GM18517 (cell line): ENCODE measurements around the gene EVL.

ENCODE experiments used
- ATAC-seq: cut with Tn5 transposase; IDR thresholded peaks from one replicate; pipeline ENCODE4 v1.9.1; 2021; ENCODE audit warnings: mild to moderate bottlenecking, moderate library complexity; ENCODE audit not compliant: unreplicated experiment

EVL gene

DNA sequence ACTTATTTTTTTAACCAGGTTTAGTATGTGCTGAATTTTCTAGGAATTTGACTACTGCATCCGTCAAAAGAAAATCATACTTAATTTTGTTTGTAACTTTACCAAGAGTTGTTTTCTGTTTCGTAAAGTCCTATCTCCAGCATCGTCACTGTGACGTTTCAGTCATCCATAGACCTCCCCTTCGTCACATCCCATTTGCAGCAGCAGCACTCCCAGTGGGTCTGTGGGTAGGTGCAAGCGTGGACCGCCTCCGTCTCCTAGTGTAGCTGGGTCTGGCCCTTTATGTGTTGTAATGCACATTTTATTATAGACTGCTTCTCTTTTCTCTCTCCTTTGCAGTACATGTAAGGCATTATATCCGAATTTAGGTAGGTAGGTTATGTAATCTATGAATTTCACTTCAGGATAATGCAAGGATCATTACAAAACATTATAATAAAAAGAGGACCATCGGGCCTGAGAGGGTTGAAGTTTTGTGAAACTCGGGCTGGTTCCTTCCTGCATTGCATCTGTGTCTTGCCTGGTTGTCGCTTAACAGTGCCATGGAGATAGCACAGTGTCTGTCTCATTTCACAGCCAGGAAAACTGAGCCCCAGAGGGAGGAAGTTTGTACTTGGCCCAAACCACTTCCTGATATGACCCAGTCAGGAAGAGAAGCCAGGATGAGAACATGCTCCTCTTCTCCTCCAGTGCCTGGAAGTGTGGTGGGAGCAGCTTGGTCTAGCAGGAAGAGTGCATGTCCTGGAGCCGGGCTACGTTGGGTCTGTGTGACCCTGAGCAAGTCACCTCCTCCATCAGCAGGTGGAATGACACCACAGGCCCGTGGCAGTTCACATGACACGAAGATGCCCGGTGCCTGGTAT, 41.3 kb downstream of the EVL start:
- no peak for ATAC-seq

- ATAC-seq = no peak
Measured at GRCh38 chr14:100107236-100107635, 42.0 kb downstream of the EVL start.

DNA sequence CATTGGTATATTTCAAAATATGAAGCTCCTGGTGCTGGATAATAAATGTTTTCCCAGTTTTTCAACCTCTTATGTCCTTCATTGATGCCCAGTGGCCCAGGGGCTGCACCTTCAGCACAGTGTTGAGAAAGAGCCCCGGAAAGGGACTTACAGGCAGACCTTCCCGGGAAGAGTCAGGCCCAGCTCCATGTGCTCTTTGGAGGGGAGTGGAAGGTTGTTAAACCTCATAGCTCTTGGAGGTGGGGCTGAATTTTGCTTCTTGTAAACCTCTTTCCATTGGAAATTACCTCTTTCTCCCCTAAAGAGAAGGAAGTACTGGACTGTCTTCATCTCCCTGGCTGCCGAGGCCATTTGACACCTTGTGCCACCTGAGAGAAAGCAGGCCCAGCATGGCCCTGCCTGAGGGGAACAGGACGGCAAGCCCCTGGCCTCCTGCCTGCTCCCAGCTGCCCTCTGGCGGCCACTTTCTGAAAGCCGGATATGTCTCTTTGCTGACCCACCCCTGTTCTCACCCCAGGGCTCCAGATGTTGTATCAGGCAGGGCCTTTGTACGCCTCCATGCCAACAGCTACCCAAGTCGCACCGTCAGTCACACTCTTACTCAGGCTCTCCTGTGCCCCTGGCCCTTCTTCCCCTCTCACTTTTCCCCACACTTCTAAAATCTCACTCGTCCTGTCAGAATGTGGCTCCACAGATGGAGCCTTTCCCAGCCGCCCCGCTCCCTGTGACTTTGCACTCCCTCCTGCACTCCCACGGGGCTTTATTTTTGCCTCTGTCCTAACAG, 43.0 kb downstream of the EVL start:
- ATAC-seq = peak; percentile 82

DNA sequence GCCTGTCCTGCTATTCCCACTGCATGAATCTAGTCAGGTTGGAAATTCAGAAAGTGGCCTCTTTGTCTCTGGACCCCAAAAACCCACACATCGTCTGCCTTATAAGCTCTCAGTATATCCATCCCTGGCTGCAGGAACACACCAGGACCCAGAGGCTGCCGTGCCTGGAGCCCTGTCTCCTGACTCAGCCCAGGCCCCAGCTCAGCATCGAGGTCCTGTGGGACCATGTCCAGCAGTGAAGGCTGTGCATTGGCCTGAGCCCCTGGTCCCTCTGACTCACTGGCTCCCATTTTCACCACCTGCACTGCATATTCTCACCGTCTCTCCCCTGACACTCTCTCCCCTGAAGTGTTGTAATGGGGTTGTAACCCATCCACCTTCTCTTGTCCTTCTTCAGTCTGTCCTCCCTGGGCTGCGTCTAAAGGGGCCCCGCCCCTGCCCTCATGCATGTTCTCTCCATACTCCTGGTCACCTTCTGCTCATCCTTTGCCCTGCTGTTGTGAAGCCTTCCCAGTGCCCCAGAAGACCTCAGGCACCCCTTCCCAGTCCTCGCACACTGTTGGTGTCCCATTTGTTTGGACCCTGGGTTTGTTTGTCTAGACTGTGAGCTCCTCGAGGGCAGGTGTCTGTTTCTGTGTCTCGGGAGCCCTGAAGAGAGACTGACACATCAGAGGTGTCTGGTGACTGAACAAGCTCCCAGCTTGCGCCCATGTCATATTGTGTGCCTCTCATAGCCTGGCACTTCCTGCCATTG, 43.8 kb downstream of the EVL start:
- ATAC-seq = no peak

DNA sequence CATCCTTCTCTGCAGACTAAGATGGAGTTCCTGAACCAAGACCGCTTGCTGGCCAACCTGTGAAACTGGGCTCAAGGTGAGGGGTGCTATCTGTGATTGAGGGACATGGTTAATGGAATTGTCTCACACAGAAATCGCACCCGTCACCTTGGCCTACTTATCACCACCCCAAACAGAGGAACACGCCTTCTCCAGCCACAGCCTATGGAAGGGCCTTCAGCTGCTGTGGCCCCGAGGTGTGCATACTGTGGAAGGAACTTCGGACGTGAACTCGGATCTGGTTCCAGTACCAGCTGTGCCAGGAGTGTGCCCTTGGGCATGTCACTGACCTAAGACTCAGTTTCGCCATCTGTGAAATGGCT, 44.4 kb downstream of the EVL start:
- no peak for ATAC-seq

- ATAC-seq = no peak
Measured at GRCh38 chr14:100110816-100111215, 45.6 kb downstream of the EVL start.

GRCh38 chr14:100111931-100112704, 46.9 kb downstream of the EVL start:
- no peak for ATAC-seq

DNA sequence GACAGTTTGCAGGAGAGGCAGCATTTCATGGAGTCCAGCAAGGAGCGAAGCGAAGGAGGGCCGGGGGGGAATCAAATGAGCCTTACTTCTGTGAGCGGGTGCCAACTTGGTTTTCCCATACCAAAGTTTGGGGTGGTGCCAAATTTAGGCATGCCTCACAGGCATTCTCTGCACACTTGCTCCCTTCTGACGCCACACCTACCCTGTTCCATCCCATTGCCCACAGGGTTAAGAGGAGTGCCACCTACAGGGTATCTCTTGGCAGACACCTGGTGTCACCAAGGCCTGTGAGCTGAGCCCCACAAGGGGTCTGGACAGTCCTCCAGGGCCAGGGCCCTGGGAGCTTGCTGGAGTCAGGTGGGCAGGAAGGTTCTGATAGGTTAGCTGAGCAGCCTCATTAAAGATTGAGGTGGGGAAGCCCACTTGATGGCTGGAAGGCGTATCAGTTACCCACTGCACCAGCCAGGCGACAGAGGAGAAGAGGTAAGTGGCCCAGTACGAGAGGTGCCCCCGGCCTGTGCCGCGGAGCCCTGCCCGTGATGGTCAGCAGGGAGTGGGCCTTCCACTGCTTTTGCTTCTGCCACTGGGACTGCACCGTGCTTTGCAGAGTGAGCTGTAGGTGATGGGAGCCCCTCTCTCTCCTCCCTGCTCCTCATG, 49.0 kb downstream of the EVL start:
- no peak for ATAC-seq

- ATAC-seq = no peak
Measured at GRCh38 chr14:100115236-100115635, 50.0 kb downstream of the EVL start.

DNA sequence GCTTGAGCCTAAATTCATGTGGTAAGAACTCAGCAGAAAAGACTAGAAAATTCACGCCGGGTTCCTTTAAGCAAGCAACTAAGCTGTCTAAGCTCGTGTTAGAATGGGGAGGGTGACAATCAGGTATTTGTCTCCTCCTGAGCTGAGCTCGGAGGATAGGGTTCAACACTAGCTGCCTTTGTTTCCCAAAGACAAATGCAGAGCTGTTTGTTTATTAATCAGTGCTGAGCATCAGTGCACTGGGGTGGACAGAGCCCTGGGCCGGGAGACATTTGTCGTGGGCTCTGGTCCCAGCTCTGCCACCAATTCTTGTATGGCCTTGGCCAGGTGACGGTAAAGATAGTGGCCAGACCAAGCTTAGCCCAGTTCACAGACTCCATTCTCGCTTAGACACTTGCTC, 50.5 kb downstream of the EVL start:
- ATAC-seq = no peak

DNA sequence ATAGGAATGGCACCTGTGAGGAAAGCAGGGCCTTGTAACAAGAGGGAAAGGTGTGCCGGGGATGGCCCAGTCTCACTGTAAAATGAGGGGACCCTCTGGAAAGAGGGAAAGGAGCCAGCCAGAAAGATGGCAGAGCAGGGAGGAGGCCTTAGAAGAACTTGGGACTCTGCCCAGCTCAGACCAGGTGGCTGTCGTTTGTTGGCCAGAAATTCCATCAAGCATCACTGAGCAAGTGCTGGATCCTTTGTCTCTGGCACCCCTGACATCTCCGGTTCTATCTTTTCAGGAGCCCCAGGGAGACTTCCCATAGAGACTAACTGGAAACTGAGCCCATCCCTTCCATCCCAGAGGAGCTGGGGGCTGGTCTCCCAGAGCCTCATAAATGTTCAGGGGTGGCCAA, 50.9 kb downstream of the EVL start:
- ATAC-seq = no peak

GRCh38 chr14:100117026-100117425, 51.8 kb downstream of the EVL start:
- ATAC-seq = no peak

DNA sequence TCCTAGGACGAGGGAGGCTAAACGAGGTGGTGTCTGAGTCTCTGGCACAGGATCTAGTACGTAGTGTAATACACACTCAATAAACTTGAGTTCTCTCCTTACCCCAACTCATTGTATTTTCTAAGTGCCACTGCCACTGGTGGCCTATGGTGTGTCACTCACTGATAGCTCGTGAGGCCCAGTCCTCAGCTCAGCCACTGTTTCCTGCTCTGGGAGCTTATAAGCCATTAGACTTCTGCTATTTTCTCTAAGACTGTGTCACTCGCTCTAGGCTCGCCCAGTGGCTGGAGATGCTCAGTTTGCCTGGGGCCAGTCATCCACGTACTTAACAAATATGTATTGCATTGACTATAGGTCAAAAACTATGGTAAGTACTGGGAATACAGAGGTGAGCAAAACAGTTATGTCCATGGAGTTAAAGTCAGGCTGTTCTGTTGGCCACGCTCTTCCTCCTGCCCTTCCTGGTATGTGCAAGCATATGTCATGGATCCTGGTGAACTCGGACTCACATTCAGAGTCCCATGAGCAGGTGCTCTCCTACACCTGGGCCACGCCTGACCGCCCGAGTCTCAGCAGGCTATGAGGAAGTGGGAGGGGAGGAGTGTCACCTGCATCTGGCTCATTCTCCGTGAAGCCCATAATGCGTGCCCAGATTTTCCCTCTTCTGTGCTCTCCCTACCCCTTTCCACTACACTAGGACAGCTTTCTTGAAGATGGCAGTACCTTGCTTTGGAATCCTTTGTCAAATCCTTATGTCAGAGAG, 52.6 kb downstream of the EVL start:
- ATAC-seq = no peak

DNA sequence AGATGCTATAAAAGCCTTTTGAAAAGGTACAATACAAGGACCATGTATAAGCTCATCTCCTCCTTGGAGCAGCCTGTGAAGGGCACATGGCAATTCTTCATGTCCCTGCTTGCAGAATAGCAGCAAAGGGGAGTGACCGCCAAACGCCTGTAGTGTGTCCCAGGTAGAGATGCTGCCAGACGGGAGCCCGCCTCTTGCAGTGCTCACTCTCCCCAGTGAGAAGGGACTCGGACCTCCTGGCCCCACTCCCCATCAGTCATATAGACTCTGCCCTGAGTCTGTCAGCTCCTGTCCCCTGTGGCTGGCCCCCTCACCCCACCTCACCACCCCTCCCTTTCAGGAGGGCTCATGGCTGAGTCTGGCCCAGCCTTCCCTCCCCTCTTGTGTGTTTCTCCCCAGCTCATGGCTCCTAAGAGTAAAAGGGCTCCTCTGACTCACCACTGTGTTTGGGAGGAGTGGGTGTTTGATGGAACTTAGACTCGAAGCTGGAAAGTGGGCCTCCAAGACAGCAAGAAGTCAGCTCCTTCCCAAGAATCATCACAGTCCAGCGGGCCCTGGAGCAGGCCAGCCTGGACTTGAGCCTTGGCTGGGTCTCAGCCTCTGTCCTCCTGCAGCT, 53.3 kb downstream of the EVL start:
- ATAC-seq = no peak

- ATAC-seq = no peak
Measured at GRCh38 chr14:100119251-100119650, 54.0 kb downstream of the EVL start.

- ATAC-seq = no peak
Measured at GRCh38 chr14:100120522-100121269, 55.5 kb downstream of the EVL start.

GRCh38 chr14:100121643-100122480, 56.6 kb downstream of the EVL start:
- ATAC-seq = no peak
